IMR-90 (cell line): ENCODE measurements around the gene TSTD2. TPM values are rescaled to one million over a fixed set of nuclear protein-coding genes. Genes with fewer than 3 reads are reported as not detected.

ENCODE experiments used
- ATAC-seq: fragments of 200-7000 bp; cut with Tn5 transposase; 2 replicates; pipeline ENCODE4 v1.9.1; 2020; ENCODE audit warnings: low read depth, mild to moderate bottlenecking, moderate library complexity
- BruUV-seq: library from RNA; stranded (reverse); fragments of 400-500 nt; replicated peaks from 2 replicates; lab custom pipeline; 2021; lab: Mats Ljungman, UMichigan
- CTCF ChIA-PET: fragments of 300-600 bp; formaldehyde crosslinking; extraction: SDS; loops from one replicate; lab custom pipeline; 2021; ENCODE audit warnings: antibody characterized with exemption; lab: Yijun Ruan, JAX
- POLR2A ChIA-PET: fragments of 300-600 bp; sonication (Branson Sonifier 250); formaldehyde crosslinking; loops from one replicate; lab custom pipeline; 2022; ENCODE audit warnings: antibody characterized with exemption; ENCODE audit not compliant: unreplicated experiment; lab: Charles Lee
- DNase-seq: peaks from one replicate; pipeline ENCODE4 v3.0.0; 2013
- H2AFZ ChIP-seq: replicated peaks from 2 replicates; pipeline ENCODE3; 2013; ENCODE audit warnings: low read length, mild to moderate bottlenecking; ENCODE audit not compliant: poor library complexity
- H2AK5ac ChIP-seq: 2 replicates; pipeline ENCODE4 v1.6.1; 2013; ENCODE audit warnings: low read depth, low read length, inconsistent platforms
- H2AK9ac ChIP-seq: replicated peaks from 2 replicates; pipeline ENCODE3; 2013; ENCODE audit warnings: mild to moderate bottlenecking, low read depth, low read length, moderate library complexity; ENCODE audit not compliant: poor library complexity
- H2BK120ac ChIP-seq: 2 replicates; pipeline ENCODE4 v1.6.1; 2013; ENCODE audit warnings: low read depth, low read length, inconsistent platforms
- H2BK15ac ChIP-seq: 3 replicates; pipeline ENCODE4 v1.6.1; 2013; ENCODE audit warnings: low read depth, low read length, inconsistent platforms
- H2BK20ac ChIP-seq: 2 replicates; pipeline ENCODE4 v1.6.1; 2013; ENCODE audit warnings: low read depth, mild to moderate bottlenecking, inconsistent platforms, low read length, moderate library complexity
- H2BK5ac ChIP-seq: 2 replicates; pipeline ENCODE4 v1.6.1; 2013; ENCODE audit warnings: mild to moderate bottlenecking, low read depth, low read length, inconsistent platforms; ENCODE audit not compliant: poor library complexity, severe bottlenecking
- H3K14ac ChIP-seq: replicated peaks from 2 replicates; pipeline ENCODE4 v1.6.1; 2013; ENCODE audit warnings: low read depth, low read length, inconsistent platforms
- H3K18ac ChIP-seq: 2 replicates; pipeline ENCODE4 v1.6.1; 2013; ENCODE audit warnings: low read depth, low read length, control low read depth
- H3K23ac ChIP-seq: 2 replicates; pipeline ENCODE4 v1.6.1; 2013; ENCODE audit warnings: low read depth, low read length, inconsistent platforms
- H3K27ac ChIP-seq: 2 replicates; pipeline ENCODE4 v1.5.1; 2013; ENCODE audit warnings: mild to moderate bottlenecking, control low read depth, low read length; ENCODE audit not compliant: insufficient read depth
- H3K27me3 ChIP-seq: 2 replicates; pipeline ENCODE4 v1.6.1; 2013; ENCODE audit warnings: low read length; ENCODE audit not compliant: control insufficient read depth, insufficient read depth
- H3K36me3 ChIP-seq: 2 replicates; pipeline ENCODE4 v1.6.1; 2013; ENCODE audit warnings: low read length, mixed read lengths; ENCODE audit not compliant: control insufficient read depth, insufficient read depth
- H3K4ac ChIP-seq: 2 replicates; pipeline ENCODE4 v1.6.1; 2013; ENCODE audit warnings: low read depth, low read length, inconsistent platforms
- H3K4me1 ChIP-seq: 2 replicates; pipeline ENCODE4 v1.6.1; 2013; ENCODE audit warnings: low read length, mixed read lengths; ENCODE audit not compliant: control insufficient read depth, insufficient read depth
- H3K4me2 ChIP-seq: 2 replicates; pipeline ENCODE4 v1.6.1; 2013; ENCODE audit warnings: low read depth, mild to moderate bottlenecking, control low read depth, low read length, moderate library complexity
- H3K4me3 ChIP-seq: 2 replicates; pipeline ENCODE4 v1.5.1; 2013; ENCODE audit warnings: low read depth, mild to moderate bottlenecking, control low read depth, low read length, moderate library complexity; ENCODE audit not compliant: insufficient read depth
- H3K56ac ChIP-seq: 2 replicates; pipeline ENCODE4 v1.6.1; 2013; ENCODE audit warnings: low read length, inconsistent platforms; ENCODE audit not compliant: insufficient read depth; ENCODE audit errors: extremely low read depth
- H3K79me1 ChIP-seq, 2 experiments: 2 replicates each; pipeline ENCODE4 v1.6.1; 2013; ENCODE audit warnings: low read length in 2 of 2, inconsistent platforms in 1 of 2, low read depth in 1 of 2
- H3K9ac ChIP-seq: 2 replicates; pipeline ENCODE4 v1.6.1; 2013; ENCODE audit warnings: low read depth, low read length, control low read depth
- H3K9me1 ChIP-seq: 2 replicates; pipeline ENCODE4 v1.6.1; 2013; ENCODE audit warnings: low read length, inconsistent platforms; ENCODE audit not compliant: insufficient read depth
- H3K9me3 ChIP-seq: 2 replicates; pipeline ENCODE4 v1.6.1; 2013; ENCODE audit warnings: low read length; ENCODE audit not compliant: control insufficient read depth, insufficient read depth
- H4K20me1 ChIP-seq: 2 replicates; pipeline ENCODE4 v1.6.1; 2013; ENCODE audit warnings: low read length, inconsistent platforms; ENCODE audit not compliant: insufficient read depth
- H4K5ac ChIP-seq: 2 replicates; pipeline ENCODE4 v1.6.1; 2013; ENCODE audit warnings: mild to moderate bottlenecking, low read depth, low read length, control low read depth
- H4K8ac ChIP-seq, 2 experiments: 2 replicates each; pipeline ENCODE4 v1.6.1; 2013; ENCODE audit warnings: low read depth in 2 of 2, low read length in 2 of 2, control low read depth in 1 of 2, inconsistent platforms in 1 of 2
- H4K91ac ChIP-seq: 2 replicates; pipeline ENCODE4 v1.6.1; 2013; ENCODE audit warnings: low read depth, low read length, inconsistent platforms; ENCODE audit not compliant: insufficient read depth
- BHLHE40 ChIP-seq: fragments of 150-350 bp; IDR thresholded peaks from 2 replicates; pipeline ENCODE4 v1.6.1; 2016; ENCODE audit warnings: mild to moderate bottlenecking, low read depth, low read length
- CHD1 ChIP-seq: IDR thresholded peaks from 2 replicates; pipeline ENCODE4 v1.6.1; 2012; ENCODE audit warnings: low read depth, low read length, improper control_type of control experiment
- FOS ChIP-seq: fragments of 150-350 bp; IDR thresholded peaks from 2 replicates; pipeline ENCODE4 v1.6.1; 2016; ENCODE audit warnings: low read depth, low read length
- MAZ ChIP-seq: IDR thresholded peaks from 2 replicates; pipeline ENCODE4 v1.6.1; 2012; ENCODE audit warnings: low read depth, mild to moderate bottlenecking, low read length, improper control_type of control experiment, moderate library complexity, borderline replicate concordance
- MXI1 ChIP-seq: IDR thresholded peaks from 2 replicates; pipeline ENCODE4 v1.6.1; 2012; ENCODE audit warnings: low read depth, mild to moderate bottlenecking, low read length, moderate library complexity, borderline replicate concordance
- NFE2L2 ChIP-seq: fragments of 150-350 bp; IDR thresholded peaks from 2 replicates; pipeline ENCODE4 v1.6.1; 2016; ENCODE audit warnings: low read depth, mild to moderate bottlenecking, low read length
- POLR2A ChIP-seq: IDR thresholded peaks from 2 replicates; pipeline ENCODE4 v1.6.1; 2012; ENCODE audit warnings: mild to moderate bottlenecking, low read depth, low read length
- RAD21 ChIP-seq: IDR thresholded peaks from 2 replicates; pipeline ENCODE4 v1.6.1; 2012; ENCODE audit warnings: low read length, improper control_type of control experiment
- RCOR1 ChIP-seq: IDR thresholded peaks from 2 replicates; pipeline ENCODE4 v1.6.1; 2012; ENCODE audit warnings: mild to moderate bottlenecking, low read length, improper control_type of control experiment; ENCODE audit not compliant: insufficient replicate concordance
- RFX5 ChIP-seq: IDR thresholded peaks from 2 replicates; pipeline ENCODE4 v1.8.0; 2012; ENCODE audit warnings: low read depth, mild to moderate bottlenecking, low read length, moderate library complexity
- SMC3 ChIP-seq: fragments of 150-350 bp; IDR thresholded peaks from 2 replicates; pipeline ENCODE4 v1.6.1; 2016; ENCODE audit warnings: low read depth, mild to moderate bottlenecking, antibody characterized with exemption, low read length, moderate library complexity
- WGBS, 2 experiments: methylation state at CpG; one replicate each; pipeline versions ENCODE4 v1.1.5 to v1.1.7; 2013; ENCODE audit warnings: missing lambda C conversion rate in 2 of 2; ENCODE audit not compliant: insufficient read length in 1 of 2; ENCODE audit errors: extremely low coverage in 2 of 2; 5-methylcytosine and 5-hydroxymethylcytosine counted together
- dilution Hi-C: fragments of 300-500 bp; cut with HindIII; formaldehyde crosslinking; loops from one replicate; pipeline ENCODE4 v1.14.3; 2018; ENCODE audit warnings: low sequenced_read_pairs; ENCODE audit not compliant: unreplicated experiment
- in situ Hi-C: fragments of 300-500 bp; cut with MboI; formaldehyde crosslinking; loops from 3 replicates; pipeline ENCODE4 v1.14.3; 2019; ENCODE audit warnings: low sequenced_read_pairs, inconsistent platforms, mixed read lengths
- intact Hi-C: fragments of 100-400 bp; cut with micrococcal nuclease; formaldehyde crosslinking; loops from 2 replicates; pipeline ENCODE4 v1.10.0; 2022
- polyA plus RNA-seq, 3 experiments: library from polyadenylated mRNA; depleted of rRNA; stranded (reverse); fragments of >200 nt; gene quantifications; 2 replicates each; pipeline ENCODE4 v1.2.3, GENCODE V29; 2012; ENCODE audit warnings: low replicate concordance in 1 of 3
- total RNA-seq: library from RNA; depleted of rRNA; stranded (reverse); fragments of >200 nt; gene quantifications from 2 replicates; pipeline ENCODE4 v1.2.3, GENCODE V29; 2012
- TF ChIP-seq, protein P1 (sequence below): conservative IDR thresholded peaks from 2 replicates; pipeline ENCODE4 v1.5.1; 2012; ENCODE audit warnings: mild to moderate bottlenecking, low read depth, low read length, improper control_type of control experiment

TSTD2 gene
- total and polyA plus RNA-seq, 2 of the 4 experiments (the other 2 are of a cell fraction), result 11.2 to 16.3 TPM

DNA sequence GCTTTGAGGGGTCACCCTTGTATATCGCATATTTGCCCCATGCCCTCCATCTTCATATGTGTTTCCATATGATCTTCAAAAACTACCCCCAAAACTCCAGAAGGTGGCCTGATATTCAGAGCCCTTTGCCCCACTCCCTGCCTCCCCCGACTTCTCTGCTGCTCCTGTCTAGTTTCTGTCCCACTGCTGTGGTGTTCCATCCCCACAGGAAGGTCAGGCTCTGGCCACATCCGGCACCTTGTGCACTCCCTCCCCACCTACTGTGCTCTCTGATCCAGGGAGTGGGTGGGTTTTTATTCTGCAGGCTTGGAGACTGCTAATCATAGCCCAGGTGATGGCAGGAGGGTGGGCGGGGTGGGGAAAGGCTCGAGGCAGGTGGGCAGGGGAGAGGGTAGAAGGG, 79.3 kb downstream of the TSTD2 start:
- Histone ChIP-seq H3K4me1 (no peaks in the 10 kb centered on the region), H3K4ac (no peak overlapping the region), H3K18ac (no peak overlapping the region), H4K8ac (no peak overlapping the region), H3K36me3 (no peaks in the 10 kb centered on the region), H2BK5ac (no peak overlapping the region), H2AK5ac (no peak overlapping the region), H3K79me1 (no peaks in the 10 kb centered on the region), H3K9ac (no peak overlapping the region), H2BK120ac (no peak overlapping the region), H3K23ac (no peak overlapping the region), H3K14ac (no peak overlapping the region), H3K27ac (no peak overlapping the region), H2BK15ac (no peak overlapping the region), H2AK9ac (no peak overlapping the region), H4K5ac (no peak overlapping the region), H3K9me3 (no peaks in the 10 kb centered on the region), H4K91ac (no peak overlapping the region), H3K4me3 (no peak overlapping the region), H4K20me1 (no peaks in the 10 kb centered on the region), H2BK20ac (no peak overlapping the region), H3K9me1 (no peaks in the 10 kb centered on the region), H2AFZ (no peak overlapping the region), H3K56ac (no peak overlapping the region), H3K4me2 (no peak overlapping the region), H3K27me3 (no peaks in the 10 kb centered on the region; the same call in 1 of the 2 replicates)
- dilution Hi-C loops (no loop called here), intact Hi-C loops (no loop called here), in situ Hi-C loops (no loop called here)
- TF ChIP-seq RAD21, result no peak
- TF ChIP-seq FOS, result no peak
- TF ChIP-seq MXI1, result no peak
- no peak for TF ChIP-seq RCOR1
- no peak for TF ChIP-seq POLR2A
- TF ChIP-seq NFE2L2, result no peak
- no peak for TF ChIP-seq RFX5
- TF ChIP-seq BHLHE40, result no peak
- TF ChIP-seq SMC3, result no peak
- TF ChIP-seq, protein P1, sequence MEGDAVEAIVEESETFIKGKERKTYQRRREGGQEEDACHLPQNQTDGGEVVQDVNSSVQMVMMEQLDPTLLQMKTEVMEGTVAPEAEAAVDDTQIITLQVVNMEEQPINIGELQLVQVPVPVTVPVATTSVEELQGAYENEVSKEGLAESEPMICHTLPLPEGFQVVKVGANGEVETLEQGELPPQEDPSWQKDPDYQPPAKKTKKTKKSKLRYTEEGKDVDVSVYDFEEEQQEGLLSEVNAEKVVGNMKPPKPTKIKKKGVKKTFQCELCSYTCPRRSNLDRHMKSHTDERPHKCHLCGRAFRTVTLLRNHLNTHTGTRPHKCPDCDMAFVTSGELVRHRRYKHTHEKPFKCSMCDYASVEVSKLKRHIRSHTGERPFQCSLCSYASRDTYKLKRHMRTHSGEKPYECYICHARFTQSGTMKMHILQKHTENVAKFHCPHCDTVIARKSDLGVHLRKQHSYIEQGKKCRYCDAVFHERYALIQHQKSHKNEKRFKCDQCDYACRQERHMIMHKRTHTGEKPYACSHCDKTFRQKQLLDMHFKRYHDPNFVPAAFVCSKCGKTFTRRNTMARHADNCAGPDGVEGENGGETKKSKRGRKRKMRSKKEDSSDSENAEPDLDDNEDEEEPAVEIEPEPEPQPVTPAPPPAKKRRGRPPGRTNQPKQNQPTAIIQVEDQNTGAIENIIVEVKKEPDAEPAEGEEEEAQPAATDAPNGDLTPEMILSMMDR, result no peak
- no peak for TF ChIP-seq MAZ
- no peak for TF ChIP-seq CHD1
- ChIA-PET CTCF (no interaction called here), POLR2A (no interaction called here)
- no peak for ATAC-seq
- no peak for DNase-seq
- BruUV-seq, result no TSS peak
- 100% methylated on average over 1 of the region's 5 CpGs; no CpG with 5 or more reads in 1 of the 2 experiments for WGBS, 2 experiments
